Midbrain (tissue), 1 donor: ENCODE results near the gene OXGR1.

Experiments
- DNase-seq: peaks from one replicate; lab custom pipeline; 2025; lab: John Stamatoyannopoulos, UW

The OXGR1 gene

DNA sequence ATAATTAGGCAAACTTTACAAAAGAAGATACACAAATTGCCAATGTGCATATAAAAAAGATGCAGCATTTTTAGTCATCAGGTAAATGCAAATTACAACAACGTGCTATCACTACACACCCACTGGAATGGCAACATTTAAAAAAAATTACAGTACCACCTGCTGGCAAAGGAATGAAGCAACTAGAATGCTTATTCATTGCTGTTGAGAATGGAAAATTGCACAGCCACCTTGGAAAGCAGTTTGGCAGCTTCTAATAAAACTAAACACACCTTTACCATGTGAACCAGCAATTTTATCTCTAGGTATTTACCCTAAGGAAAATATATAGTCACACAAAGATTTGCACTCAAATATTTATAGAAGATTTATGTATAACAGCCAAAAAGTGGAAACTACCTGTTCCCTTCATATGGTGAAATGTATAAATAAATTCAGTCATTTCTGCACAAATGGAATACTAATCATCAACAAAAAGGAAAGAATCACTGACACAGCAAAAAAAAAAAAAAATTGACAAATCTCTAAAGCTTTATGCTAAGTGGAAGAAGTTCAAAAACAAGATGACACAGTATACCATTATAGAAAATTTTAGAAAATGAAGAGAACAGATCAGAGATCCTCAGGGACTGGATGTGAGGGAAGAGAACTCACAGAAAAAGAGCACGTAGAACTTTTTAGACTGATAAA, 30.3 kb downstream of the OXGR1 start:
- DNase-seq: no peak

DNA sequence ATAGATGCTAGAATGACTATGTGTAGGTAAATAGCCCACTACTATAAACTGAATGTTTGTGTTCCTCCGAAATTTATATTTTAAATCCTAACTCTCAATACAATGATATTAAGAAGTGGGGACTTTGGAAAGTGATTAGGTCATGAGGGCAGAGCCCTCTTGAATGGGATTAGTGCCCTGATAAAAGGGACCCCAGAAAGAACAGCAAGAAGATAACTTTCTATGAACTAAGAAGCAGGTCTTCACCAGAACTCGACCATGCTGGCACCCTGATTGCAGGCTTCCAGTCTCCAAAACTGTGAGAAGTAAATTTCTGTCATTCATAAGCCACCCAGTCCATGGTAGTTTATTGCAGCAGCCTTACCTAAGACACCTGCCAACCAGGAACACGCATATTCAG, 33.9 kb downstream of the OXGR1 start:
- DNase-seq: no peak

DNA sequence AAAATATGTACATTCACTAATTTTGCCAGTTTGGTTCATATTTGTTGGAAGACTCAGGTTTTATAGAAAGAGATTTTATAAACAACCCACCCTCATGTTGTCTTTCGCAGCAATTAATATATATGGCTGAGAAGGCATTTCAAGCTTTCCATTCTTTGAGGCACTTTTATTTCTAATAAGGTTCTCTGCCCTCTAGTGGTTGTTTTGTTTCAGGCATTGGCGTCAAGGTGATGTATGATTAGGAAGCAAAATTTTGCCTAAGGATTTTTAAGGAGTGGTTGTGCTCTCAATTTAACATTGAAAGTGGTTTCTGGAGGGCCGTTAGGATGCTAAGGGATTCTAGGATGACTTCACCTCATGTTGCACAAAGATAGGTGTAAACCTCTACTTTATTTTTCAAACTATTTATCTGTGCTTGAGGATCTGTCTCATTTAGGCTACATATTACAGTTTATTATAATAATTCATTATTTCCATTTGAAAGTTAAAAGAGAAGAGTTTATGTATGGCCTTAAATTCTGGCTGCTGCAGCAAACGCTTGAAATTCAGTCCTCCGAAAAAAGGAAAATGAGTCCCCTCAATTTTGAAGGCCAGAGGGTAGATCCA, 35.9 kb downstream of the OXGR1 start:
- peak; percentile 73 for DNase-seq

DNA sequence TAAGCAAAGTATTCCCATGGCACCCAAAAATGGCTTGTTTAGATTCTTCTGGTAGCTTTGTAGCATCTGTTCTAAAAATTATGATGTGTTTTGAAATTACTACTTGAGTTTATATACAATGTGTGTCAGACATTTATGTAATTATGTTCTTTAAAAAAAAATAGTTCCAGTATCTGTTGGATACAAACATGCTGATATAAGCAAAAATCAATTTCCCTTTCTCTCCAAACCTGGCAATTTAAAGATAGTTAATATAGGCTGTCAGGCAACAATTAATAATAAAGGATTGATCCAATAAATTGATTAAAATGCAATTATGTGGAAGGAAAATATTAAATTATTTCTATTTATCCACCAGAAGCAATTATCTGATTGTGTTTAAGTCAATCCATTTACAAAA, 41.7 kb downstream of the OXGR1 start:
- DNase-seq: no peak

DNA sequence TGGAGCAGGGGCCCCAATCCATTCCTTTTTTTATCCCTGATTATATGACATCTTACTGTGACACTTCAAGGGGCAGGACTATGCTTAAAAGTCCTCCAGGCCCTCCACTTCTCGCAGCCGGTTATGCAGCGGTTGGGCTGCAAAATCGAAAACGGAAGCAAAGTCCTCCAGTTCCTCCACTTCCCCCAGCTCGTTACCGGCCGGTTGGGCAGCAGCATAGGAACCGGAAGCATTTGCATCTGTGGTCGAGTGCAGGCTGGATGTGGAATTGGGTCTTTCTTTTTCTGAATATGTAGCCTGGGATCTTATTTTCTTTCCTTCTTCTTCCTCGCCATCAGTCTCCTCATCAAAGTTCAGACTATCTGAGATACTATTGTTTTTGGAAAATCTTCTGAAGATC, 46.1 kb downstream of the OXGR1 start:
- no peak for DNase-seq

DNA sequence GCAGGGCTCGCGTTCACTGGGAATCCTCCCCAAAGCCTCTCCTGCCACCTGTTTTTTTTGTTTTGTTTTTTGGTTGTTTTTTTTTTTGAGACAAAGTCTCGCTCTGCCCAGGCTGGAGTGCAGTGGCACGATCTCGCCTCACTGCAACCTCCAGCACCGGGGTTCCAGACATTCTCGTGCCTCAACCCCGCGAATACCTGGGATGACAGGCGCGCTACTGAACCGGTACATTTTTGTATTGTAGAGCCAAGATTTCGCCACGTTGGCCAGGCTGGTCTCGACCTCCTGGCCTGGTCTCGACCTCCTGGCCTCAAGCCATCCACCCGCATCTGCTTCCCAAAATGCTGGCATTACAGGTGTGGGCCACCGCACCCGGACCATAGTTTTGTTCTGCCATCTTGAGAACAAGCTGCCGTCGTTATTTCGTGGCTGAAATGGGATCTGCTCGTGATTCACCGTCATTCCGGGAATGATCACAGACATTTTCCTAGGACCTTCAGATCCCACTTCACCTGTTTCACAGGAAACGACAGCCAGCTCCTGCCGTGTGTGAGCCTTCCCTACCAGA, 46.8 kb downstream of the OXGR1 start:
- no peak for DNase-seq

DNA sequence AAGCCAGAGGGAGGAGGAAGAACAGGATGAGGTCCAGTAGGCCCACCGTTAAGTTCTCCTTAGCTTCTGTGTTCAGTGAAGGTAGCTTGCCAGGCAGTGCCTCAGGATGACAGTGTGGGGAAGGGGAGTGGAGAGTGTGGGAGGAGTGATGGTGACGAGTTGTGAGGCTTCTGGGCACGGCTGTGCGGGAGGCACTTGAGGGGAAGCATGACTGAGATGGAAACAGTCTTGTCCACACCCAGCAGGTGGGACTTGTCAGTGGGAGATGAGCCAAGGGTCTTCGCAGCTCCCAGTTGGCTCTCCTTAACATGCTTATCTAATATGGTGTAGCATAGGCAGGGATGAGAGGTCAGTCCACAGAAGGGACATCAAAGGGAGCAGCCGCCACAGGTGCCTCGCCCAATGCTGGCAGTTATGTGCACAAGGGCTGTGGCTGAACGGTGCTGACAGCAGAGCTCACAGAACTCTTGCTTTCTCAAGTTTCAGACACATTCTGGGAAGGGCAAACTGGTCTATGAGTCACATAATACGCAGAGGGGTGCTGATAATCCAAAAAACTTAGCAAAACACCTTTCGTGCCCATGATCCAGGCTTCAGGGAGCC, 47.5 kb downstream of the OXGR1 start:
- no peak for DNase-seq

DNA sequence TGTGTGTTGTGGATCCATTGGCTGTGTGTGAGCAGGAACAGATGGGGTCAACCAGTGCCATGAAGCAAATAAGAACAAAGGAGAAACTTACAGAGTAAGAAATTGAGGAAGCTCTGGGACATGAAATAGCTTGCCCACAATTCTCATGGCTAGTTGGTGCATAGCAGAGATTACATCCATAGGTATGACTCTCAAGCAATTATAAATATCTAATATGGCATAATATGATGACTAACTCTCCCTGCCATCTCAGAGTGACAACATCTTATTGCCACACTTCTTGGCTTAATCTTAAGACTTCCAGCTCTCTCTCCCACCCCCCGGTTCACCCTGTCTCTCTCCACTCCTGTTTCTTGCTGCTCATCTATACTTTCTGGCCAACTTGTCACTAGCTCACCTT, 53.3 kb downstream of the OXGR1 start:
- no peak for DNase-seq

DNA sequence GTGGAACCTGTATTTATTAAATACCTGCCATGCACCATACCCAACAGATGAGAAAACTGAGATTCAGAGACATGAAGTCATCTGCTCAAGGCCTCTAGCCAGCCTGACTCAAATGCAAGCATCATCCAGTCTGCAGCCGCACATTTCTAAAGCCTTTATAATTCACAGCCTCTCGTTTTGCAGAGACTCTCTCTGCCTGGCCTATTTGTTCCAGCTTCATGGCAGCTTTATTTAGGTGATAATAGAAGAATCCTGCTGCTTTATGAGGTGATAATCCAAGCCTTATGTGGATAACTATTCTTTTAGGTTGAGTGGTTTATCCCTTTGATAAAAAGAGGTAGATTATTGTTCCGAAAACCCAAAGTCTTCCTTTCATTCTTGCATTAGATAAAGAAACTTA, 58.4 kb downstream of the OXGR1 start:
- DNase-seq: no peak
